ENCODE data around the gene SLC66A2.

SLC66A2 gene

GRCh38 chr18:79923896-79924585, 27.4 kb downstream of the SLC66A2 start:
- no peak for DNase-seq (ENCODE audit: low read depth)
- H3K4me3 ChIP-seq (ENCODE audit: low read depth, low read length), result no peak overlapping the region
- no peak for TF ChIP-seq CTCF (IDR thresholded peaks at IDR 0.05; ENCODE audit: control insufficient read depth, extremely low read depth, insufficient read depth)

GRCh38 chr18:79922971-79923411, 28.5 kb downstream of the SLC66A2 start:
- no peak overlapping the region for H3K4me3 ChIP-seq (ENCODE audit: low read depth, low read length)
- no peak for DNase-seq (ENCODE audit: low read depth)
- TF ChIP-seq CTCF (IDR thresholded peaks at IDR 0.05; ENCODE audit: control insufficient read depth, extremely low read depth, insufficient read depth), result no peak

- TF ChIP-seq CTCF (IDR thresholded peaks at IDR 0.05; ENCODE audit: control insufficient read depth, extremely low read depth, insufficient read depth), result no peak
- DNase-seq (ENCODE audit: low read depth), result no peak
- H3K4me3 ChIP-seq (ENCODE audit: low read depth, low read length), result no peak overlapping the region
Observed at GRCh38 chr18:79921984-79922965, 29.2 kb downstream of the SLC66A2 start.

- TF ChIP-seq CTCF (IDR thresholded peaks at IDR 0.05; ENCODE audit: control insufficient read depth, extremely low read depth, insufficient read depth), result no peak
- DNase-seq (ENCODE audit: low read depth), result no peak
- no peak overlapping the region for H3K4me3 ChIP-seq (ENCODE audit: low read depth, low read length)
Observed at GRCh38 chr18:79919089-79919488, 32.4 kb downstream of the SLC66A2 start.

GRCh38 chr18:79918615-79919011, 32.8 kb downstream of the SLC66A2 start:
- no peak for TF ChIP-seq CTCF (IDR thresholded peaks at IDR 0.05; ENCODE audit: control insufficient read depth, extremely low read depth, insufficient read depth)
- H3K4me3 ChIP-seq (ENCODE audit: low read depth, low read length), result no peak overlapping the region
- DNase-seq (ENCODE audit: low read depth), result no peak

- no peak for TF ChIP-seq CTCF (IDR thresholded peaks at IDR 0.05; ENCODE audit: control insufficient read depth, extremely low read depth, insufficient read depth)
- no peak overlapping the region for H3K4me3 ChIP-seq (ENCODE audit: low read depth, low read length)
- DNase-seq (ENCODE audit: low read depth), result no peak
Observed at GRCh38 chr18:79917853-79918614, 33.4 kb downstream of the SLC66A2 start.
